GM21576 (cell line): ENCODE results near the gene LRRC72.
A peak's percentile ranks its signal among the peaks of the same experiment; 100 is the strongest.

Source experiments
- ATAC-seq: cut with Tn5 transposase; IDR thresholded peaks from one replicate; pipeline ENCODE4 v1.9.1; 2021; ENCODE audit warnings: mild to moderate bottlenecking, moderate library complexity; ENCODE audit not compliant: unreplicated experiment

Gene LRRC72

DNA sequence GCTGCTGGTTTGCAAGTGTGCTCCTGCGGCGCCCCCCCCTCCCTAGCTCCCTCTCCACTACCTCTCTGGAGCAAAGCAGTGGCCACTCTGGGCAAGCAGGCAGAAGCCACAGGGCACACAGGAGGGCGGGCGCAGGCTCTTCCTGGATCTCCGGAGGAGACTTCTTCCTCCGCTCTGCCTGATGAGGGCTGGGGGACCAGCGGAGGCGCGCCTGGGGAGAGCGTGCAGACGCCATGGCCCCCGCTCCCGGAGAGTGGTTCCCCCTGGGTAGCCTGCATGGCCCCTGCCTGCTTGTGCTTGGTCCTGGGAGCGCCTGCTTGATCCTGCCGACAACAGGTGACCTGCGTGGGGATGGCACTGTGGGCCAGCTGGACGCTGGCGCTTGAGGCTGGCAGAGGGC is 89.9 kb downstream of the LRRC72 start:
- ATAC-seq, result no peak

DNA sequence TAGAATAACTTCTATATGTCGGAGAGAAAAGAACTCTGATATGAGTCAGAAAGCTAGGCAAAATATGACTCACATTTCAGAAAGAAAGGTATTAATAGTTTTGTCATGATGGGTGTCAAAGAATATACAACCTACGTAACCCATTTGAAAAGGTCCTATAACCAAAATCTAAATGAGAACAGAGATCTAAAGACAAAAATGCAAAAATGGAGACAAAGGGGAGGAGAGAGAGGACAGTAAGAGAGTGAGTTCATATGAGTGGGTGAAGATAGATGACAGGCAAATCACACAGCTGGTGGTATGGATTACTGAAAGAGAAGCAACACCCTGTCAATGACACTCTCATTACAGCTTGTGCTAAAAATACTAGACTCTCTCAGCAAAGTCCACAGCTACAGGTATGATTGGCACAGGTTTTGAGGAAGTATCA is 93.4 kb downstream of the LRRC72 start:
- peak; percentile 97 for ATAC-seq

DNA sequence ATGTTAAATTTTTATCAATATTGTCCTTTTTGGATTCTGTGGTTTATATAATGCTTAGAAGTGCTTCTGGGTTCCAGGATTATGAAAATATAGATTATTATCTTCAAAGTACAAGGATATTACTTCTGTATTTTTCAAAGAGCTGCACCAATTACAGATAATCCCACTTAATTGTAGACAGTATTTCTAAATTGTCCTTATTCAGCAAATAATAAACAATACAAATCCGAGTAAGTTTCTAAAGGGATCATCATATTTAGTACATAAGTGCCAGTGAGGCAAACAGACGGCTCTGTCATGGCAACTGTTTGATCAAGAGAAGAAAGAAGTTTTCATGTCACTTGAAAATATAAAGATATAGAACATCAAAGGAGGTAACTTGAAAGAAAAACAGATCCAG is 99.8 kb downstream of the LRRC72 start:
- no peak for ATAC-seq

DNA sequence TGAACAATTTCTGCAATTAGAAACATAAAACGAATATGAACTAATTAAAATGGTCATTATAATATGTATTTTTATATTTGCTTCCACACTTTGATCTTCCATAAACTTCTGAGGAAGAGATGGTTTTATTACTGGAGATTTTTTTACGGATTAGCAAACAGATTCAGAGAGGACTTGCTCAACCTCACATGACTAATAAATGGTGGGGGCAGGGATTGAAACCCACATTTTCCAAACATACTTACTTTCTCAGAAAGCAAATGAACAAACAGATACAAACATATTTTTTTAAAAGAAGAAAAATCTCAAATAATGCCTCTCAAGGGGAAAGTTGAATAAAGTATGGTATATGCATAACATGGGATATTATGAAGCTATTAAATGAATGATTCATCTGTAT is 100.6 kb downstream of the LRRC72 start:
- ATAC-seq, result no peak

DNA sequence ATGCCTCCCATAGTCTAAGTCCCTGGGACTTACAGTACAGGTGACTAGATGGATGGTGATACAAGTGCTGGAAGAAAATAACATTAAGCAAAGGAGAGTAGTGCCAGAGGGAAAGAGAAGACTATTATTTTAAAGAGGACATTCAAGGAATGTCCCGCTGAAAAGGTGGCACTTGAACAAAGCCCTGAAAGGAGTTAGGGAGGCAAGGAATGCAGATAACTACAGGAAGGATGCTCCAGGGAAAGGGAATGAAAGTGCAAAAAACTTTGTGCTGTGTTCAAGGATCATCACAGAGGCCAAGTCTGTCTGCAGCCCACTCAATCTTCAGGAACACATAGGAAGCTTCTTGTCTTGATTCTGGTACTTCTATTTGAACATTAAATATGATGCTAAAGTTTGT is 104.0 kb downstream of the LRRC72 start:
- ATAC-seq, result no peak
